Jurkat, Clone E6-1 (cell line): ENCODE results near the gene SLC9A5.

Source experiments
- DNase-seq: peaks from one replicate; pipeline ENCODE4 v3.0.0-alpha.2; 2011; ENCODE audit warnings: low read depth, low spot score
- H3K4me3 ChIP-seq: 2 replicates; pipeline ENCODE4 v1.5.1; 2011; ENCODE audit warnings: mild to moderate bottlenecking, low read length, control low read depth, moderate library complexity

Gene SLC9A5

GRCh38 chr16:67294171-67294757 lies 45.5 kb downstream of the SLC9A5 start:
- no peak overlapping the region for H3K4me3 ChIP-seq
- DNase-seq, result no peak

- no peak for DNase-seq
- H3K4me3 ChIP-seq, result no peak overlapping the region
Observed at GRCh38 chr16:67294938-67295361, 46.2 kb downstream of the SLC9A5 start.

GRCh38 chr16:67296420-67296819 lies 47.6 kb downstream of the SLC9A5 start:
- H3K4me3 ChIP-seq, result no peak overlapping the region
- no peak for DNase-seq

GRCh38 chr16:67298277-67298676 lies 49.5 kb downstream of the SLC9A5 start:
- no peak for DNase-seq
- no peak overlapping the region for H3K4me3 ChIP-seq

GRCh38 chr16:67299269-67299668 lies 50.5 kb downstream of the SLC9A5 start:
- no peak overlapping the region for H3K4me3 ChIP-seq
- DNase-seq, result no peak

- DNase-seq, result no peak
- no peak overlapping the region for H3K4me3 ChIP-seq
Observed at GRCh38 chr16:67301080-67301782, 52.5 kb downstream of the SLC9A5 start.

GRCh38 chr16:67302076-67302475 lies 53.3 kb downstream of the SLC9A5 start:
- no peak for DNase-seq
- no peak overlapping the region for H3K4me3 ChIP-seq

GRCh38 chr16:67302970-67303369 lies 54.2 kb downstream of the SLC9A5 start:
- DNase-seq, result no peak
- no peak overlapping the region for H3K4me3 ChIP-seq

- no peak for DNase-seq
- no peak overlapping the region for H3K4me3 ChIP-seq
Observed at GRCh38 chr16:67304020-67304419, 55.2 kb downstream of the SLC9A5 start.

DNA sequence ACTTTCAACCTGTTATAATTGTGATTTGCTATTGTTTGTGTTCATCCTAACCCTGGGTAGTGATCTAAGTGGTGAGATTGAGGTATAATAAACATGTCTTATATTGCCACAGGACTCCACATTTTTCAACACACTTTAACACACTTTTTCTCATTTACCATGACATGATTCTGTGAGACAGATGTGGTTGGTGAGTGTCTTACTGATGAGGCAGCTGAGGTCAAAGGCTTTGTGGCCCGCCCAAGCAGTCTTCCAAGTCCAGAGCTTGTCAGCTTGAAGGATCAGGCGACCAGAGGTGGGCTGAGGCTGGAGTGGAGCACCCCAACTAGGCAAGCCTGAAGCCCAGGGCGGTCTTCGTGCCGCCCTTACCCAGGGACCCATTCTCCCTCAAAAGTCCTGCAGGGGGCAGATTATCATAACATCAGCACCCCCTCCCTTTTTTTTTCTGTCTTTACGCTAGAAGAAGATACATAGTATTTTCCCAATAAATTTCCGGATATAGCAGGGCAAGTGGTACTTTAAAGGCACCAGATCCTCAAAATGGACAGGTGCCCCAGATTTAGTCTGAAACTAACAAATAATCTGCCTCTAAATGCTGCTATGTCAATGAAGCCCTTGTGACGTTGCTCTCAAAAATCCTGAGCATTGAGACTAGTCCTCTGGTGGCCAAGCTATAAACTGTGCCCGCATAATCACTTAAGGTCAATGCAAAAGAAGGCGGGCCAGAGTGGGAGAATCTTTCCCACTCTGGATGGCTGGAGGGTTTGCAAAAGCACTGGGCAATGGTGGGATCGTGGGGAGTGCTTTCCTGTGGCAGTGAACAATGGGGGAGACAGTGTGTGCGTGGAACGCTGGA lies 56.7 kb downstream of the SLC9A5 start:
- no peak for DNase-seq
- H3K4me3 ChIP-seq, result no peak overlapping the region

- H3K4me3 ChIP-seq, result no peak overlapping the region
- no peak for DNase-seq
Observed at GRCh38 chr16:67310561-67310960, 61.8 kb downstream of the SLC9A5 start.

DNA sequence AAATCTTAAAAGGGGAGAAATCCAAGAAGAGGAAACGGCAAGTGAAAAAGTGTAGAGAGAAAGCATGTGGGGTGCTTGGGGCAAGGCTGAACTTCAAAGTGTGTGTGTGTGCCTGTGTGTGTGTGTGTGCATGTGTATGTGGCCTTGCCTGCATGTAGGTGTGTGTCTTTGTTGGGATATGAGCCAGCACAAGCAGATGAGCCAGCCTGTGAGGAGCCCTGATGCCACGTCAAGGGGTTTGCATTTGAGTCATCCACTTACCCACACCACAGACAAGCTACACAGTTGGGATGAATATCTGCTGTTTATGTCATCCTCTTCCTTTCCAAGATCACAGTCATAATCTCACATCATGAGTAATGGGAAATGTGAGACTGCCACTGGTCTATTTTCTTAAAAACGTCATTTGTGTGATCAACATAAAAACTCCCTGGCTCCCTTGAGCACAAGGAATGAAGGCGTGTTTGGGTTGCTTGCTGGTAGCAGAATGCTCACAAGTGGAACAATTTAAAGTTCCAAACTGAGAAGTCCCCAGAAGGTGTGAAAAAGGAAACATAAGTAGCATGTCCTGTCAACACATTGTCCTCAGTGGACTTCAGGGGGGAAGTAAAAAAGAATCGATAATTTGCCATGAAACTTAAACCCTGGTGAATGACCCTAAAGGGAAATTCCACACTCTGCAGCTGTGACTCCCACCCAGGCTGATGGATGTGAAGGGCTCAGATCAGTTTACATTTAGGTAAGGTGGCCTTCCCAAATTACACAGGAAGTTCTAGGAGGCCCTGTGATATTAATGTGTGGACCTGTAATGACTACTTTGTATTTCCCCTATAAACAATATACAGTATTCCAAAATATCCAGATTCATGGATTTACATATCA lies 63.1 kb downstream of the SLC9A5 start:
- peak; percentile 12 for DNase-seq
- H3K4me3 ChIP-seq, result no peak overlapping the region

DNA sequence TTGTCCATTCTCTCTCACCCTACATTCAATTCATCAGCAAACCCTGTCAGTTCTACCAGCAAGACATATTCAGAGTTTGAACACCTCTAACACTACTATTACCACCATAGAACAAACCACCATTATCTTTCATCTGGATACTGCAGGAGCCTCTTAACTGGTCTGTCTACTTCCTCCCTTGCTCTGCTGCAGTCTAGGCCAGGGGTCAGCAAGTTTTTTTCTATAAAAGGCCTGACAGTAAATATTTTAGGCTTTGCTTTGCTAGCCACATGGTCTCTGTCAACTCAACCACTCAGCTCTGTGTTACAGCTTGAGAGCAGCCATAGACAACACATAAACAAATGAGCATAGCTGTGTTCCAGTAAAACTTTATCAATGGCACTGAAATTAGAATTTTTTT lies 63.9 kb downstream of the SLC9A5 start:
- H3K4me3 ChIP-seq, result no peak overlapping the region
- DNase-seq, result no peak

DNA sequence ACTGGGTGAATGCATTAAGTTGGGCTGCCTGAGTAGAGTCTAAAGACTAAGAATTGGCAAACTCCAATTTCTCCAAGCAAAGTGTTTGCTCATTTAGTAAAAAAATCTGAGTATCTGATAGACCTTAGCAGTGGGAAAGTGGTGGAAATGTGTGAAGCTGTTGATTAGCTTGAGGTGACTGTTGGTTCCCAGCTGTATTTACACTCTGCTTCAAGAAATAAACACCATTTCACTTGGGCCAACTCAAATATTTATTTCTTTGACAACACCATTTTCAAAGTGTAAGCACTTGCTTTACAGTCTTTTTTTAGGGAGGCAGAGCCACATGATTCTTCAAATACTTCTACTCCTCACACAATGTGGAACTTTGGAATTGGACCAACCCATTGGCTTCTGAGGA lies 69.1 kb downstream of the SLC9A5 start:
- no peak overlapping the region for H3K4me3 ChIP-seq
- DNase-seq, result no peak
